ENCODE results near the gene IGFBP6. TPM values are rescaled to one million over a fixed set of nuclear protein-coding genes. Genes with fewer than 3 reads are reported as not detected.
"Not testable (repeated sequence)": the region's sequence is repeated elsewhere in the genome, so short reads cannot be mapped to it uniquely, and the experiment has no call there.

The IGFBP6 gene
- total RNA-seq, 3 donors from 2014 or later (not counting 1 experiment from before 2014, with no cell fraction given): 0.61 TPM; not detected in 2

GRCh38 chr12:53093777-53094393 lies 3.6 kb upstream of the IGFBP6 start:
- H3K27ac ChIP-seq (ENCODE audit: low read length): no peak overlapping the region
- H3K4me3 ChIP-seq (ENCODE audit: low read length): no peak overlapping the region
- H3K4me1 ChIP-seq (ENCODE audit: control insufficient read depth, insufficient read depth, low read length): peaks cover 26% of the 10 kb centered on the region
- Mint-ChIP-seq H3K4me1 (peaks cover 8 to 21% of the 10 kb centered on the region in 2 donors), H3K36me3 (no peaks in the 10 kb centered on the region), H3K9me3 (no peaks in the 10 kb centered on the region), H3K27me3 (ENCODE audit: low read depth in 2 of 2) (peaks cover 0 to 15% of the 10 kb centered on the region in 2 donors), H3K4me3 (no peak overlapping the region), H3K27ac (no peak overlapping the region)
- intact Hi-C loops (cut with micrococcal nuclease): no loop called here
- ATAC-seq (no peak), DNase-seq (no peak)
- WGBS (ENCODE audit: insufficient coverage): 70% methylated on average over 6 of the region's 6 CpGs
- H3K9me3 ChIP-seq (ENCODE audit: control insufficient read depth, insufficient read depth, low read length): no peaks in the 10 kb centered on the region
- H3K27me3 ChIP-seq (ENCODE audit: control insufficient read depth, insufficient read depth, low read length): peaks cover 3% of the 10 kb centered on the region
- no peaks in the 10 kb centered on the region for H3K36me3 ChIP-seq (ENCODE audit: control insufficient read depth, insufficient read depth, low read length)
- TF ChIP-seq CTCF (IDR thresholded peaks at IDR 0.05): no peak

- Histone ChIP-seq H3K4me1 (ENCODE audit: control insufficient read depth, insufficient read depth, low read length) (peaks cover 31% of the 10 kb centered on the region), H3K36me3 (ENCODE audit: control insufficient read depth, insufficient read depth, low read length) (no peaks in the 10 kb centered on the region), H3K4me3 (ENCODE audit: low read length) (no peak overlapping the region), H3K9me3 (ENCODE audit: control insufficient read depth, insufficient read depth, low read length) (no peaks in the 10 kb centered on the region), H3K27me3 (ENCODE audit: control insufficient read depth, insufficient read depth, low read length) (peaks cover 3% of the 10 kb centered on the region), H3K27ac (ENCODE audit: low read length) (no peak overlapping the region)
- no peak for TF ChIP-seq CTCF (IDR thresholded peaks at IDR 0.05)
- 82% methylated on average over 5 of the region's 6 CpGs for WGBS (ENCODE audit: insufficient coverage)
- ATAC-seq (no peak), DNase-seq (no peak)
- Mint-ChIP-seq H3K4me3 (no peak overlapping the region), H3K36me3 (no peaks in the 10 kb centered on the region), H3K4me1 (peaks cover 13 to 26% of the 10 kb centered on the region in 2 donors), H3K27me3 (ENCODE audit: low read depth in 2 of 2) (peaks cover 0 to 14% of the 10 kb centered on the region in 2 donors), H3K27ac (no peak overlapping the region), H3K9me3 (no peaks in the 10 kb centered on the region)
- intact Hi-C loops (cut with micrococcal nuclease): no loop called here
Observed at GRCh38 chr12:53094394-53094787, 3.1 kb upstream of the IGFBP6 start.

- H3K27ac ChIP-seq (ENCODE audit: low read length); H3K4me3 Mint-ChIP-seq: not testable (repeated sequence)
- peaks cover 32% of the 10 kb centered on the region for H3K4me1 ChIP-seq (ENCODE audit: control insufficient read depth, insufficient read depth, low read length)
Observed at GRCh38 chr12:53094796-53095595, 2.5 kb upstream of the IGFBP6 start.

GRCh38 chr12:53095596-53095895 lies 1.9 kb upstream of the IGFBP6 start:
- H3K4me1 ChIP-seq (ENCODE audit: control insufficient read depth, insufficient read depth, low read length): peaks cover 32% of the 10 kb centered on the region
- 94% methylated on average over 1 of the region's 3 CpGs for WGBS (ENCODE audit: insufficient coverage)
- H3K4me3 Mint-ChIP-seq; H3K27ac ChIP-seq (ENCODE audit: low read length); ATAC-seq; H3K36me3 ChIP-seq (ENCODE audit: control insufficient read depth, insufficient read depth, low read length); intact Hi-C loops (cut with micrococcal nuclease); H3K27ac Mint-ChIP-seq; H3K4me3 ChIP-seq (ENCODE audit: low read length); DNase-seq; H3K27me3 ChIP-seq (ENCODE audit: control insufficient read depth, insufficient read depth, low read length); H3K36me3 Mint-ChIP-seq; H3K9me3 ChIP-seq (ENCODE audit: control insufficient read depth, insufficient read depth, low read length); H3K9me3 Mint-ChIP-seq: not testable (repeated sequence)
- Mint-ChIP-seq H3K27me3 (ENCODE audit: low read depth in 2 of 2) (peaks cover 0 to 14% of the 10 kb centered on the region in 2 donors), H3K4me1 (peaks cover 14 to 29% of the 10 kb centered on the region in 2 donors)

More at GRCh38 chr12:53094796-53095595, 2.5 kb upstream of the IGFBP6 start:
- intact Hi-C loops (cut with micrococcal nuclease); H3K9me3 Mint-ChIP-seq; DNase-seq; H3K36me3 Mint-ChIP-seq; H3K27ac Mint-ChIP-seq; H3K27me3 ChIP-seq (ENCODE audit: control insufficient read depth, insufficient read depth, low read length); H3K4me3 ChIP-seq (ENCODE audit: low read length); H3K9me3 ChIP-seq (ENCODE audit: control insufficient read depth, insufficient read depth, low read length); ATAC-seq; H3K36me3 ChIP-seq (ENCODE audit: control insufficient read depth, insufficient read depth, low read length): not testable (repeated sequence)
- Mint-ChIP-seq H3K27me3 (ENCODE audit: low read depth in 2 of 2) (peaks cover 0 to 14% of the 10 kb centered on the region in 2 donors), H3K4me1 (peaks cover 14 to 29% of the 10 kb centered on the region in 2 donors)
- WGBS (ENCODE audit: insufficient coverage): 89% methylated on average over 4 of the region's 5 CpGs
